ENCODE results near the gene UBASH3B. TPM values are rescaled to one million over a fixed set of nuclear protein-coding genes. Genes with fewer than 3 reads are reported as not detected.

Gene UBASH3B
- total and polyA plus RNA-seq, 9 donors: 0.31 to 5.9 (median 1.8) TPM

- H3K9me3 ChIP-seq: no peaks in the 10 kb centered on the region
- H3K4me1 ChIP-seq (ENCODE audit: insufficient read depth): no peaks in the 10 kb centered on the region
- WGBS, 3 donors: 83 to 90% (median 84%) methylated on average over 7 of the region's 7 CpGs
- no peak for DNase-seq
- intact Hi-C loops (cut with DNase I): no loop called here
- no peak overlapping the region for H3K27ac ChIP-seq
- TF ChIP-seq, protein P1, sequence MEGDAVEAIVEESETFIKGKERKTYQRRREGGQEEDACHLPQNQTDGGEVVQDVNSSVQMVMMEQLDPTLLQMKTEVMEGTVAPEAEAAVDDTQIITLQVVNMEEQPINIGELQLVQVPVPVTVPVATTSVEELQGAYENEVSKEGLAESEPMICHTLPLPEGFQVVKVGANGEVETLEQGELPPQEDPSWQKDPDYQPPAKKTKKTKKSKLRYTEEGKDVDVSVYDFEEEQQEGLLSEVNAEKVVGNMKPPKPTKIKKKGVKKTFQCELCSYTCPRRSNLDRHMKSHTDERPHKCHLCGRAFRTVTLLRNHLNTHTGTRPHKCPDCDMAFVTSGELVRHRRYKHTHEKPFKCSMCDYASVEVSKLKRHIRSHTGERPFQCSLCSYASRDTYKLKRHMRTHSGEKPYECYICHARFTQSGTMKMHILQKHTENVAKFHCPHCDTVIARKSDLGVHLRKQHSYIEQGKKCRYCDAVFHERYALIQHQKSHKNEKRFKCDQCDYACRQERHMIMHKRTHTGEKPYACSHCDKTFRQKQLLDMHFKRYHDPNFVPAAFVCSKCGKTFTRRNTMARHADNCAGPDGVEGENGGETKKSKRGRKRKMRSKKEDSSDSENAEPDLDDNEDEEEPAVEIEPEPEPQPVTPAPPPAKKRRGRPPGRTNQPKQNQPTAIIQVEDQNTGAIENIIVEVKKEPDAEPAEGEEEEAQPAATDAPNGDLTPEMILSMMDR (IDR thresholded peaks at IDR 0.05): no peak
- no peak for TF ChIP-seq EP300 (IDR thresholded peaks at IDR 0.05)
- TF ChIP-seq POLR2A (IDR thresholded peaks at IDR 0.05): no peak
- H3K4me3 ChIP-seq: no peak overlapping the region
- H3K27me3 ChIP-seq: no peaks in the 10 kb centered on the region
- no peaks in the 10 kb centered on the region for H3K36me3 ChIP-seq
Observed at GRCh38 chr11:122681735-122682134, 26.2 kb downstream of the UBASH3B start.

DNA sequence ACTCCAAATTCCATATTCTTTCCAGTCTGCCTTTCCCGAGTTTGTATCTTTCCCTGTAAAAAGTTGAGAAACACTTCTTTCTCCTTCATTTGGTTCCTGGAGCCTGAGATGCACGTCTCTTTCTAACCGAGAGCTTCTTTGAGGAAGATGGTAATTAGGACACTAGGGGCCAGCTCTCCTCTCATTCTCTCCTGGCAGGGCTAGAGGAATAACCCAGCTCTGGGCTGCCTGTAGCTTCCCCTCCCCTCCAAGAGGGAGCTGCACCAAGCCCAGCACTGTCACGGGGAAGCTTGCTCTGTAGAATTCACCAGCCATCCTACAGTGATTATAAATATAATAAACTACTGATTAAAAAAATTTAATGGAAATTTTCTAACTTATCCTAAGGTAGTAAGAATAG is 26.9 kb downstream of the UBASH3B start:
- Histone ChIP-seq H3K36me3 (no peaks in the 10 kb centered on the region), H3K4me1 (ENCODE audit: insufficient read depth) (no peaks in the 10 kb centered on the region), H3K4me3 (no peak overlapping the region), H3K27me3 (no peaks in the 10 kb centered on the region), H3K9me3 (no peaks in the 10 kb centered on the region), H3K27ac (no peak overlapping the region)
- DNase-seq: no peak
- TF ChIP-seq POLR2A (IDR thresholded peaks at IDR 0.05): no peak
- TF ChIP-seq, protein P1 (IDR thresholded peaks at IDR 0.05): no peak
- TF ChIP-seq EP300 (IDR thresholded peaks at IDR 0.05): no peak
- intact Hi-C loops (cut with DNase I): no loop called here
- 76 to 78% (median 76%) methylated on average over 4 of the region's 4 CpGs for WGBS, 3 donors

- Histone ChIP-seq H3K27ac (no peak overlapping the region), H3K27me3 (no peaks in the 10 kb centered on the region), H3K36me3 (no peaks in the 10 kb centered on the region), H3K4me1 (ENCODE audit: insufficient read depth) (no peaks in the 10 kb centered on the region), H3K9me3 (no peaks in the 10 kb centered on the region), H3K4me3 (no peak overlapping the region)
- WGBS, 3 donors: 51 to 72% (median 57%) methylated on average over 2 of the region's 2 CpGs
- TF ChIP-seq, protein P1 (IDR thresholded peaks at IDR 0.05): no peak
- TF ChIP-seq POLR2A (IDR thresholded peaks at IDR 0.05) (no peak), EP300 (IDR thresholded peaks at IDR 0.05) (no peak)
- no peak for DNase-seq
- intact Hi-C loops (cut with DNase I): no loop called here
Observed at GRCh38 chr11:122685041-122685440, 29.5 kb downstream of the UBASH3B start.

DNA sequence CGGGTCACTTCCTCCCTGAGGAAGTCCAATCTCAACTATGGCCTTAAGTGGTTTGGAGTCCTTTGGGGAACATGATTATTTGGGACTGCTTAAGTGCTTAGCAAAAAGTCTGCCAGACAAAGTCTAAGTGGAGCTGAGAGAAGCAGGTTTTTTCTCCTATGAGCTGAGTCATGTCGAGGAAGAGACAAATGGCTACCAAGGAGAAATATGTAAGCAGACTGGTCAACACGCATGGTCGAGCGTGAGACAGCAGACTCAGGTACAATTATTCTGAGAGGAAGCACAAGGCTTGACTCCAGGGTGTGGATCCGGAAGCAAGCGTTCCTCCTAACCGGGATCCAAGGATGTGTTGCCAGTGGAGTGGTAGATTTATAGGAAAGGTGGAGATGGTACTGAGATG is 30.6 kb downstream of the UBASH3B start:
- H3K4me3 ChIP-seq: no peak overlapping the region
- no peak overlapping the region for H3K27ac ChIP-seq
- no peaks in the 10 kb centered on the region for H3K36me3 ChIP-seq
- no peaks in the 10 kb centered on the region for H3K27me3 ChIP-seq
- 74 to 82% (median 77%) methylated on average over 8 of the region's 8 CpGs for WGBS, 3 donors
- TF ChIP-seq, protein P1 (IDR thresholded peaks at IDR 0.05): no peak
- no peak for TF ChIP-seq EP300 (IDR thresholded peaks at IDR 0.05)
- no peak for TF ChIP-seq POLR2A (IDR thresholded peaks at IDR 0.05)
- intact Hi-C loops (cut with DNase I): no loop called here
- H3K9me3 ChIP-seq: no peaks in the 10 kb centered on the region
- H3K4me1 ChIP-seq (ENCODE audit: insufficient read depth): no peaks in the 10 kb centered on the region
- DNase-seq: no peak
